CD14-positive monocyte (primary cell): ENCODE data around the gene MORN1. TPM values are rescaled to one million over a fixed set of nuclear protein-coding genes. Genes with fewer than 3 reads are reported as not detected.
A peak's percentile ranks its signal among the peaks of the same experiment; 100 is the strongest.

ENCODE experiments used
- DNase-seq, 3 donors: peaks; one replicate each; pipeline ENCODE4 v3.0.0-alpha.2; 2011 to 2022
- H2AFZ ChIP-seq: 2 replicates; pipeline ENCODE4 v1.6.0; 2012; ENCODE audit warnings: mild to moderate bottlenecking, low read depth, low read length, inconsistent platforms; ENCODE audit not compliant: insufficient read depth, poor library complexity, severe bottlenecking
- H3K27ac ChIP-seq, 2 donors: 1 replicate in 1 of 2; 2 replicates in 1 of 2; pipeline ENCODE4 v1.5.1; 2012 to 2013; ENCODE audit warnings: low read length in 2 of 2, control low read depth in 1 of 2, inconsistent platforms in 1 of 2, low read depth in 1 of 2, mild to moderate bottlenecking in 1 of 2
- H3K27me3 ChIP-seq, 2 donors: one replicate each; pipeline versions ENCODE4 v1.6.0 to v1.6.1; 2011 to 2013; ENCODE audit warnings: low read length in 2 of 2; ENCODE audit not compliant: control insufficient read depth in 2 of 2, insufficient read depth in 2 of 2
- H3K36me3 ChIP-seq, 2 donors: replicated peaks in 1 of 2; 1 replicate in 1 of 2; 2 replicates in 1 of 2; pipeline versions ENCODE4 v1.5.1 to v1.6.1; 2012 to 2013; ENCODE audit warnings: low read length in 2 of 2, control low read depth in 1 of 2, inconsistent platforms in 1 of 2, mild to moderate bottlenecking in 1 of 2; ENCODE audit not compliant: insufficient read depth in 2 of 2, control insufficient read depth in 1 of 2
- H3K4me1 ChIP-seq, 2 donors: 1 replicate in 1 of 2; 2 replicates in 1 of 2; pipeline versions ENCODE4 v1.5.1 to v1.6.1; 2012 to 2013; ENCODE audit warnings: low read length in 2 of 2, control low read depth in 1 of 2, inconsistent platforms in 1 of 2, mild to moderate bottlenecking in 1 of 2, moderate library complexity in 1 of 2; ENCODE audit not compliant: insufficient read depth in 2 of 2, control insufficient read depth in 1 of 2
- H3K4me2 ChIP-seq: replicated peaks from 2 replicates; pipeline ENCODE3; 2012; ENCODE audit warnings: low read length, moderate library complexity, mild to moderate bottlenecking; ENCODE audit not compliant: poor library complexity, severe bottlenecking; ENCODE audit errors: extremely low read depth
- H3K4me3 ChIP-seq, 3 experiments: fragments of 200-600 bp in 1 of 3; sonication (generic) in 1 of 3; replicated peaks in 1 of 3; 1 replicate in 2 of 3; 2 replicates in 1 of 3; pipeline ENCODE4 v1.5.1; 2011 to 2013; ENCODE audit warnings: low read length in 3 of 3, mild to moderate bottlenecking in 3 of 3, control low read depth in 2 of 3, low read depth in 2 of 3, inconsistent platforms in 1 of 3, moderate library complexity in 1 of 3
- H3K79me2 ChIP-seq: 2 replicates; pipeline ENCODE4 v1.6.0; 2012; ENCODE audit warnings: mild to moderate bottlenecking, control low read depth, inconsistent platforms, low read length, moderate library complexity; ENCODE audit not compliant: insufficient read depth
- H3K9ac ChIP-seq: 2 replicates; pipeline ENCODE4 v1.6.0; 2017; ENCODE audit warnings: low read length, mild to moderate bottlenecking; ENCODE audit not compliant: insufficient read depth, poor library complexity, severe bottlenecking
- H3K9me3 ChIP-seq, 2 donors: replicated peaks in 1 of 2; 1 replicate in 1 of 2; 2 replicates in 1 of 2; pipeline versions ENCODE4 v1.5.1 to v1.6.1; 2012 to 2013; ENCODE audit warnings: low read length in 2 of 2, control low read depth in 1 of 2; ENCODE audit not compliant: control insufficient read depth in 1 of 2, insufficient read depth in 1 of 2
- H4K20me1 ChIP-seq: 2 replicates; pipeline ENCODE4 v1.6.0; 2012; ENCODE audit warnings: mild to moderate bottlenecking, low read length, control low read depth, moderate library complexity; ENCODE audit not compliant: insufficient read depth
- H3K27ac Mint-ChIP-seq, 7 donors: one replicate each; pipeline ENCODE4 v1.8.0; 2020; ENCODE audit warnings: mild to moderate bottlenecking in 7 of 7, mixed read lengths in 7 of 7, moderate library complexity in 6 of 7, inconsistent platforms in 2 of 7
- H3K27me3 Mint-ChIP-seq, 3 donors: one replicate each; pipeline ENCODE4 v1.8.0; 2021 to 2022; ENCODE audit warnings: low read depth in 3 of 3, mild to moderate bottlenecking in 3 of 3, mixed read lengths in 3 of 3, moderate library complexity in 3 of 3, inconsistent platforms in 1 of 3
- H3K36me3 Mint-ChIP-seq, 2 donors: one replicate each; pipeline ENCODE4 v1.8.0; 2020; ENCODE audit warnings: mixed read lengths in 2 of 2, inconsistent platforms in 1 of 2, mild to moderate bottlenecking in 1 of 2
- H3K4me1 Mint-ChIP-seq: one replicate; pipeline ENCODE4 v1.8.0; 2020; ENCODE audit warnings: mild to moderate bottlenecking, mixed read lengths
- H3K4me3 Mint-ChIP-seq, 2 donors: one replicate each; pipeline ENCODE4 v1.8.0; 2020; ENCODE audit warnings: mild to moderate bottlenecking in 2 of 2, mixed read lengths in 2 of 2, moderate library complexity in 1 of 2
- H3K9me3 Mint-ChIP-seq, 7 donors: one replicate each; pipeline ENCODE4 v1.8.0; 2020 to 2022; ENCODE audit warnings: mixed read lengths in 7 of 7, mild to moderate bottlenecking in 6 of 7, moderate library complexity in 6 of 7, inconsistent platforms in 2 of 7
- CTCF ChIP-seq: fragments of 200-600 bp; IDR thresholded peaks from one replicate; pipeline ENCODE4 v1.8.0; 2022; ENCODE audit warnings: antibody characterized with exemption, mild to moderate bottlenecking
- WGBS: methylation state at CpG from one replicate; pipeline ENCODE4 v1.1.5; 2013; ENCODE audit warnings: missing lambda C conversion rate; ENCODE audit not compliant: insufficient coverage; 5-methylcytosine and 5-hydroxymethylcytosine counted together
- intact Hi-C, 2 donors: fragments of 100-400 bp; cut with micrococcal nuclease; formaldehyde crosslinking; loops; one replicate each; pipeline versions ENCODE4 v1.15.0 to v1.15.1; 2023
- polyA plus RNA-seq, 3 donors: library from polyadenylated mRNA; depleted of rRNA in 1 of 3; unstranded in 2 of 3; stranded (reverse) in 1 of 3; fragments of 300-500 nt in 2 of 3; fragments of >200 nt in 1 of 3; fragmentation: Illumina TruSeq in 2 of 3; gene quantifications; 1 replicate in 2 of 3; 2 replicates in 1 of 3; pipeline ENCODE4 v1.2.3, GENCODE V29; 2012 to 2021

The MORN1 gene
- polyA plus RNA-seq, 3 donors = 1.5 to 3.0 (median 1.7) TPM

- WGBS = 78% methylated on average over 6 of the region's 11 CpGs
- H3K4me3 ChIP-seq = no peak overlapping the region
Observed at GRCh38 chr1:2415337-2415736, 24.0 kb upstream of the MORN1 start.

GRCh38 chr1:2414297-2414958 is 23.1 kb upstream of the MORN1 start:
- H2AFZ ChIP-seq = peak overlapping the region; percentile 61
- peak overlapping the region in 6 of 7 donors; percentile 10 to 78 (median 44) for H3K27ac Mint-ChIP-seq
- peak; percentile 40 to 65 (median 58) for DNase-seq
- H3K27me3 ChIP-seq = peaks cover 0 to 13% of the 10 kb centered on the region in 2 donors
- no peak overlapping the region for H3K9ac ChIP-seq
- intact Hi-C loops = loop anchor here (2.0 to 10.0 kb wide), 7 partner anchors 113 to 492 kb away; partner anchors contain the start of genes PANK4 (in 1 of the 2) and TTC34 (in 1 of the 2)
- peaks cover 5% of the 10 kb centered on the region for H3K79me2 ChIP-seq
- H4K20me1 ChIP-seq = no peaks in the 10 kb centered on the region
- no peak overlapping the region for H3K4me3 ChIP-seq
- WGBS = 1% methylated on average over 22 of the region's 25 CpGs
- TF ChIP-seq CTCF = peak; percentile 95
- H3K9me3 Mint-ChIP-seq = peaks cover 0 to 4% (median 0%) of the 10 kb centered on the region in 7 donors
- H3K4me3 Mint-ChIP-seq = peak overlapping the region; percentile 63 to 70
- no peaks in the 10 kb centered on the region for H3K36me3 ChIP-seq
- H3K9me3 ChIP-seq = no peaks in the 10 kb centered on the region
- H3K4me1 Mint-ChIP-seq = peaks cover 19% of the 10 kb centered on the region
- no peak overlapping the region for H3K27ac ChIP-seq
- H3K27me3 Mint-ChIP-seq = peaks cover 28 to 50% (median 31%) of the 10 kb centered on the region in 3 donors
- peaks cover 1 to 2% of the 10 kb centered on the region in 2 donors for H3K36me3 Mint-ChIP-seq
- peaks cover 24 to 46% of the 10 kb centered on the region in 2 donors for H3K4me1 ChIP-seq
- peak overlapping the region; percentile 51 for H3K4me2 ChIP-seq

More at GRCh38 chr1:2415337-2415736, 24.0 kb upstream of the MORN1 start:
- no peak overlapping the region for H3K9ac ChIP-seq
- intact Hi-C loops = loop anchor here (2.0 to 10.0 kb wide), 3 partner anchors 231 to 389 kb away; partner anchors contain the start of gene TTC34 (in 1 of the 2)
- DNase-seq = no peak
- Mint-ChIP-seq H3K27ac (no peak overlapping the region), H3K4me1 (peaks cover 19% of the 10 kb centered on the region), H3K27me3 (peaks cover 28 to 53% (median 28%) of the 10 kb centered on the region in 3 donors), H3K36me3 (no peaks in the 10 kb centered on the region), H3K4me3 (peak overlapping the region in 1 of 2 donors; percentile 75), H3K9me3 (peaks cover 0 to 4% (median 0%) of the 10 kb centered on the region in 7 donors)
- peaks cover 5% of the 10 kb centered on the region for H3K79me2 ChIP-seq
- H2AFZ ChIP-seq = no peak overlapping the region
- H3K36me3 ChIP-seq = no peaks in the 10 kb centered on the region
- H3K4me2 ChIP-seq = no peak overlapping the region
- no peaks in the 10 kb centered on the region for H3K9me3 ChIP-seq
- no peak overlapping the region for H3K27ac ChIP-seq
- peaks cover 0 to 13% of the 10 kb centered on the region in 2 donors for H3K27me3 ChIP-seq
- no peaks in the 10 kb centered on the region for H4K20me1 ChIP-seq
- peaks cover 24 to 46% of the 10 kb centered on the region in 2 donors for H3K4me1 ChIP-seq
- TF ChIP-seq CTCF = no peak
